Fibroblast of gingiva (primary cell): ENCODE data around the gene ZFYVE27.
"Not testable (repeated sequence)": the region's sequence is repeated elsewhere in the genome, so short reads cannot be mapped to it uniquely, and the experiment has no call there.

Experiments used
- DNase-seq: peaks from one replicate; pipeline ENCODE4 v3.0.0-alpha.2; 2011; ENCODE audit warnings: low read depth

Gene ZFYVE27

GRCh38 chr10:97736902-97737769 is at the start of gene ZFYVE27:
Gene ZFYVE27 (plus strand): TSS chr10:97737128. CDS start chr10:97738478, 1,350 bp downstream.
- peak; percentile 91 for DNase-seq

GRCh38 chr10:97687785-97688781 is 48.8 kb upstream of the ZFYVE27 start:
- DNase-seq = peak; percentile 88

- peak; percentile 96 for DNase-seq
Observed at GRCh38 chr10:97689559-97690020, 47.3 kb upstream of the ZFYVE27 start.

GRCh38 chr10:97690133-97690532 is 46.8 kb upstream of the ZFYVE27 start:
- no peak for DNase-seq

- not testable (repeated sequence) for DNase-seq
Observed at GRCh38 chr10:97698072-97698655, 38.8 kb upstream of the ZFYVE27 start.

- peak; percentile 71 for DNase-seq
Observed at GRCh38 chr10:97701438-97702069, 35.4 kb upstream of the ZFYVE27 start.

GRCh38 chr10:97703398-97704067 is 33.4 kb upstream of the ZFYVE27 start:
- DNase-seq = no peak

GRCh38 chr10:97704341-97704740 is 32.6 kb upstream of the ZFYVE27 start:
- no peak for DNase-seq

- DNase-seq = no peak
Observed at GRCh38 chr10:97705006-97705670, 31.8 kb upstream of the ZFYVE27 start.

GRCh38 chr10:97707134-97707861 is 29.6 kb upstream of the ZFYVE27 start:
- no peak for DNase-seq

GRCh38 chr10:97708167-97708566 is 28.8 kb upstream of the ZFYVE27 start:
- DNase-seq = no peak

- DNase-seq = peak; percentile 83
Observed at GRCh38 chr10:97708976-97709946, 27.7 kb upstream of the ZFYVE27 start.

GRCh38 chr10:97711640-97712572 is 25.0 kb upstream of the ZFYVE27 start:
- no peak for DNase-seq

- peak; percentile 94 for DNase-seq
Observed at GRCh38 chr10:97713339-97713825, 23.5 kb upstream of the ZFYVE27 start, which contains the start of gene MARVELD1. Gene MARVELD1 (plus strand): TSS chr10:97713730. CDS start chr10:97713877, 147 bp downstream.

- peak; percentile 70 for DNase-seq
Observed at GRCh38 chr10:97713826-97714400, 23.0 kb upstream of the ZFYVE27 start.

GRCh38 chr10:97714401-97715258 is 22.3 kb upstream of the ZFYVE27 start:
- peak; percentile 88 for DNase-seq
